Ammon's horn (tissue), 1 donor: ENCODE measurements around the gene SLF1.

Source experiments
- DNase-seq: peaks from one replicate; pipeline ENCODE4 v3.0.0-alpha.2; 2016; ENCODE audit warnings: low spot score

Gene SLF1

DNA sequence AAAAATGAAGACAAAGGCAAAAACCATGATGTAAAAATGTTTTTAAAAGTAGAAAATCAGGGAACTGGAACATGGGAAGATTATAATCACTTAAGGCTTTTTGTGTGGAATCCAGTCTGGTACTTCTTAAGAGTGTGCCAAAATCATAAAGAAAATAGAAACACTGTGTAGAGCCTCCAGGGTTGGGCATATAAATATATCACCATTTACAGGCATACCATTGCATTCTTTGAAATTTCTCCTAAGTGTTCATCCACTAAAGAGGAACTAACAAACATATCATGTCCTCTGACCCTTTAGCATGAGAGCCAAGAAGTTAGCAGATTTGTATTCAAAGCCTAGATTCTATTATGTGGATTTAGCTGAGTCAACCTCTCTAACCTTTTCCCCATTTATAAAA lies 93.3 kb downstream of the SLF1 start:
- DNase-seq: no peak

DNA sequence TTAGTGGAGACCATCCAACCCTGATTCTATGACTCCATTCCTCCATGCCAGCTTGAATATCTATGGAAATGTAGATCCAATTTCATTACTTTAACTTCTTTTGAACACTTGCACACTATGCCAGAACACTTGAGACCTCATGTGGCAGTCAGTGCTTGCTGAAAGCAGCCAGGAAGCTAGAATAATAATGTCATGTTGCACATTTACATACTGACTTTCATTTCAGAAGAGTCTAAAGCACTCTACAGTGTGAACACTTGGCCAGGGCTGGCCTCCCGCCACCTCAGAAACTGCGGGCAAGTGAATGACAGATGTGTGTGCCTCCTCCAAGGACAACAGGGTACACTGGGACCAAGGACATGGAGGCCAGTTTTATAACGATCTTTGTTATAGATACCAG lies 97.3 kb downstream of the SLF1 start:
- DNase-seq: no peak

DNA sequence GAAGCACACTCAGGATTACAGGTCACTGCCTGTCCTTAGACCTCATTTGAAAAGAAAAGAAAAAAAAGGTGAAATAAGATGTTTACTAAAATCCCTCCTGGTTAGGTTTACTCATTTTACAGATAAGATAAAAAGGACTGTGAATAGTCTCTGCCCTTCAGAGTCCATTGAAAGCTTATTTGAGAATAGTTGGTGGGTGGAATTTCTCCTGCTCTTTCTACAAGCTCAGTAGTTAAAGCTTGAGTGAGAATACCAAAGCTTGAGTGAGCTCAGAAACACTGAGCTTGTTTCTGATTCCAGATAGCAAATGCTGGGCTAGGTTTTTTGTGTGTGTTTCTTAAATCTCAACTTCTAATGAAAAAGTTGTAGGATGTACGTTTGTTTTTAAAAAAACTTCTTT lies 106.7 kb downstream of the SLF1 start:
- DNase-seq: no peak

DNA sequence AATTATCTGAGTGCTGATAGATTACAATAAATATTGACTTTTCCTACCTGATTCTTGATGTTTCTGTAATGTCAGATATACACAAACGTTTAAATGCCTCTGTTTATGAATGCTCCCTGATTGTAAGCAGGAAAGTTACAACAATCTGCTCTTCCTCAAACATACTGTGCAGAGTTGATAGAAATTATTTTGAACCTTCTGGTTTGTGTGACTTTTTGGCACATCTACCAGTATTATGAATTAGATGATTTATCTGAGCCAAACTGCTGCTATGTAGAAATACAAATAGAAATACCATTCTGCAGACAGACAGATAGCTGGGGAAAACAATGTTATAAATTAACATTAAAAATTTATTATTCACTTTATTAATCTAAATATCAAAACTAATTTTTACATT lies 113.0 kb downstream of the SLF1 start:
- peak; percentile 14 for DNase-seq

DNA sequence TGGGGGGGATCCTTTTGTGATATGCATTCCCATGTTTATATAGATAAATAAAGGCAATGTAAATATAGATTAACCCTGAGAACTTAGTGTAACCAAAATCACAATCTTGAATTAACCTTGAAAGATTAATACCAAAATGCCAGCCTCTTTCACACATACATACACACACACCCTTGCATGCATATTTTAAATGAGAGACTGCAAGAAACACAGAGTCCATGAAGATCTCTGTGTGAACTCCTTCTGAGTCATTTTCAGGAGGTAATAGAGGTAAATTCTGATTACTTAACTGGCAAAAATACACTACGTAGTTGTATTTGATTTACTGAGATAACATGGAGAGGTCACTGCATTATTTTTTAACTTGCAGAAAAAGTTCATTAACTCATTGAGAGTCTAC lies 118.0 kb downstream of the SLF1 start:
- no peak for DNase-seq

DNA sequence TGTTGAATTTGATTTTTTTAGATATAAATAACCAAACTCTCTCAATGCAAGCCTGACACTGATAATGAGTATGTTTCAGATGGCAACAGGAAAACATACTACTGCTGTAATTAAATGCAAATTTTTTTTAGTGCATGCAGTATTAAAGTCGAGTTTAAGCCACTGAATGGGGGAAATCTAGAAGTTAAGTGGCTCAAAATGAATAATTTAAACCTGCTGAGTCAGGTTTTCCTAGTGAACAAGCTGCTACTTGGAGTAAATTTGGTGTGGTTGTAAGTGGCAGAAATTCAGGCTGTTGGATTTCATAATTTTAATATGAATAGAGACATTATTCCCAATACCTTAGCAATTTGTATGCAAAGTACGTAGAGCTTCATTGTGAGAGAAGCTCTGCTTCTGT lies 121.8 kb downstream of the SLF1 start:
- no peak for DNase-seq

DNA sequence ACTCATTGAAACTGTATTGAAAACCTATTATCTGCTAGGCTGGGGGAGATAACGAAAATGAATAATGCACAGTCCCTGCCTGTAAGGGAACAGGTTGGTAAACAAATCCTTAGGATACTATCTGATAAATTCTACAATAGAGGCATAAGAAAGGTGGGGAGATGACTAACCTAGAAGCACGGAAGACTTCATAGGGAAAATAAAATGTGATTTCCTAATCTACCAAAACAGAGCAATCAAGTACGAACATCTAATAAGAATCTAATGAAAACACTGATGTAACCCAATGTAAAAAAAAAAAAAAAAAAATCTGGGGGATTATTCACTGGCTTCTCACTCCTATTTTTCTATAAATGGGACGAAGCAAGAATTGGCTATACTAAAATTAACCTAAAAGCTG lies 124.4 kb downstream of the SLF1 start:
- no peak for DNase-seq

DNA sequence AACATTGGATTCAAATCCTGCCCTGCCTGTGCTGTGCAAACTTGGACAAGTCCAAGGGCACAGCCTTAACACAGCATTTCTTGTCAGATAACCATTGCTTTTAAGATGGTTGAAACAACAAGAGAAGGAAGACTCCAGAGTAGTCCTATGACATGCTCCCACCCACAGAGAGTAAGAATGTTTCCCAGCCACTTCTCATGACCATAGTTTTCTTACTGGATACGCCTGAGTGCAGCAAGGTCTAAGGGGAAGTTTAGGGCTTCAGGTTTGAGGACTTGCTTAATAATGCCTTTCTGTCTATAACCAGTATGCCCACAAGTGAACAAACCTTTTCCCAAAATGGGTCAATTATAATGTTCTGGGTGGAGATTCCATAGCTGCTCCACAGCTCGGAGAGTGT lies 126.4 kb downstream of the SLF1 start:
- no peak for DNase-seq

DNA sequence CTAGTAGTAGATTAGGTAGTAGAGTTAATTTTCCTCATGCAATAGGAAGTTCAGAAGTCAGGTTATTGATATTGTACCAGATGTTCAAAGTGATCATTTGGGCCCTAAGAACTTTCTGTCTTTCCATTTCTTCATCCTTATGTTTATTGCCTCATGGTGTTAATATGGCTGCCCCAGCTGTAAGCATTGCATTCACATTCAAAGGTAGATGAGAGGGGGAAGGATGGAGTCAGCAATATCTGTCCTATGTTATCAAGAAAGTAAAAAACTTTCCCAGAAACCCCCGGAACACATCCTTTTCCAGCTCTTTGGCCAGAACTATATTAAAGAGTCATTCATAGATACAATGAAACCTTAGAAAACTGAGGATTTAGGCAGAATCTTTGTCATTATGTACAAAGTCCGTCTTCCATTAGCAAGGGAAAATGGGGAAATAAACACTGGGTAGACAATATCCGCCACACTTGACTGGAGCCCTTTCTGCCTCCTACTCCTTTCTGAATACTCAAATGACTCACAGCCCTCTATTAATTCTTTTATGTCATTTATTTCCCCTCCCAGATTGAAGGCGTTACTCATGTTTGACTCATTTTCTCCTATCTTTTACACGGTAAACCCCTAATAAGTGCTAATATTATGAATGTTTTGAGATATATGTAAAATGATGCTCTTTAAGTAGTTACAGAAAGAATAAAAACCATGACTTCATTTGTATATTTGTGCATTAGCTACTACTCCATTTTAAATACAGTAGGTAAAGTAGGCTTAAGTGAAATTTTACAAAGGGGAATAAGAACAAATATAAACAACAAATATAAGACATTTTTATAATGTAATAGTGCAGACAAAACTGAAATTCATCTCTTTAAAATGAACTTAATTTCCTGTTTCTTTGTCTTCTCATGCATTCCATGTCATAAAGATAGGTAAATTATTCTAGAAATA lies 127.6 kb downstream of the SLF1 start:
- no peak for DNase-seq

DNA sequence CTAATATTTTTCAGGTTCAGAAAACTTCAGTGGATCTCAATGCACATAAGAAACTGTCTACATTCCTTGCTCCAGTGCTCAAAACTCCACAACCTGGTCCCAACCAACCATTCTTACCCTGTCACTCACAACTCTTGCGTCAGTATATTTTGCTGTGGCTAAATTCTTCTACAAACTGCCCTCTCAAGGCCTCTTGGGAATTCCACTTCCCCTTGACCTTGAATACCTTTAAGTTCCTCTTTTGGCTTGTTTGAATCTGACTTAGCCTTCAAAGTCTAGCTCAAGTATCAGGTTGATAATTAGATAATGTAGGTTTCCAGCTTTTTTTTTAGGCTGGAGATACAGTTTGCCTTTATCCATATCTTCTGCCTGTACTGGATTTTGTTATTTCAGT lies 128.3 kb downstream of the SLF1 start:
- no peak for DNase-seq
